Measurements from ENCODE around the gene TAF5L. TPM values are rescaled to one million over a fixed set of nuclear protein-coding genes. Genes with fewer than 3 reads are reported as not detected.

Gene TAF5L
- total and polyA plus RNA-seq, 2 donors: 11.3 to 13.4 TPM

DNA sequence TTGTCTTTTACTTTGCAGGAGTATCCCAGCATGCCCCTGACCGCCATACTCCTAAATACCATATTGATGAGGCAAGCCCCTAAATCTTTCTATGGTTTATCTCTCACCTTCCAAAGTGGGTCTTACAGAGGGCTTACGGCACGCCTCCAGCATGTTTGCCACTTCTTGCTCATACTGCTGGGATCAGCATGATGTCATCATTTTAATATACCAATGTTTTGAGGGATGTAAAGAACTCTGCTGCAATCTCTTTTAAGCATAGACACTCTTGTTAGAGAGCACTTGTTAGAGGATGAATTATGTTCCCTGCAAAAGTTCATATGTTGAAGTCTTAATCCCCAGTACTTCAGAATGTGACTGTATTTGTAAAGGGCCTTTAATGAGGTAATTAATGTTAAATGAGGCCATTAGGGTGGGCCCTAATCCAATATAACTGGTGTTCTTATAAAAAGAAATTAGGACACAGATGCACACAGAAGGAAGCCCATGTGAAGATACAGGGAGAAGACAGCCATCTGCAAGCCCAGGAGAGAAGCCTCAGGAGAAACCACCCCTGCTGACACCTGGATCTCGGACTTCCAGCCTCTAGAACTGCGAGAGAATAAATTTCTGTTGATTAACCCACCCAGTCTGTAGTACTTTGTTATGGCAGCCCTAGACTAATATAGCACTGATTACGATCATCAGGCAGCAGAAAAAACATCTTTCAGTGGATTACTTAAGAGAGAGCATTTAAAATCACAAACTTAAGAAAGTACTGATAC, 51.1 kb downstream of the TAF5L start:
- Histone ChIP-seq H3K36me3 (ENCODE audit: control insufficient read depth in 2 of 2, insufficient read depth in 2 of 2, low read length in 1 of 2) (no peaks in the 10 kb centered on the region), H3K27ac (ENCODE audit: low read depth in 1 of 2, low read length in 1 of 2) (no peak overlapping the region), H3K4me3 (ENCODE audit: low read length in 2 of 2) (no peak overlapping the region), H3K4me1 (ENCODE audit: control insufficient read depth in 2 of 2, insufficient read depth in 2 of 2, low read length in 2 of 2) (no peaks in the 10 kb centered on the region), H3K9me3 (ENCODE audit: control insufficient read depth in 2 of 2, insufficient read depth in 1 of 2, low read length in 1 of 2) (no peaks in the 10 kb centered on the region), H3K27me3 (ENCODE audit: control insufficient read depth in 2 of 2, insufficient read depth in 1 of 2, low read length in 1 of 2) (no peaks in the 10 kb centered on the region)
- WGBS: 89% methylated on average over 6 of the region's 6 CpGs
- DNase-seq (ENCODE audit: low read depth in 6 of 9, low spot score in 9 of 9): no peak

DNA sequence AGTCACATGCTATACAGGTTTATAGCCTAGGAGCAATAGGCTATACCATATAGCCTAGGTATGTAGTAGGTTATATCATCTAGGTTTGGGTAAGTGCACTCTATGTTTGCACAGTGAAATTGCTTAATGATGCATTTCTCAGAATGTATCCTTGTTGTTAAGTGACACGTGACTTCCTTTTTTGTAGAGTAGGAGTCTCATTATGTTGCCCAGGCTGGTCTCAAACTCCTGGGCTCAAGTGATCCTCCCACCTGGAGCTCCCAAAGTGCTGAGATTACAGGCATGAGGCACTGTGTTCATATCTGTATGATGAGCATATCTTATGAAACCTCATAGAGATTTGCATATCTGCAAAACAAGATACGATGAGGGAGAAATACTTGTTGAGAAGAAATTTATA, 53.6 kb downstream of the TAF5L start:
- no peaks in the 10 kb centered on the region for H3K36me3 ChIP-seq (ENCODE audit: control insufficient read depth in 2 of 2, insufficient read depth in 2 of 2, low read length in 1 of 2)
- H3K27me3 ChIP-seq (ENCODE audit: control insufficient read depth in 2 of 2, insufficient read depth in 1 of 2, low read length in 1 of 2): no peaks in the 10 kb centered on the region
- H3K9me3 ChIP-seq (ENCODE audit: control insufficient read depth in 2 of 2, insufficient read depth in 1 of 2, low read length in 1 of 2): no peaks in the 10 kb centered on the region
- 90% methylated on average over 2 of the region's 2 CpGs for WGBS
- H3K4me1 ChIP-seq (ENCODE audit: control insufficient read depth in 2 of 2, insufficient read depth in 2 of 2, low read length in 2 of 2): no peaks in the 10 kb centered on the region
- no peak overlapping the region for H3K27ac ChIP-seq (ENCODE audit: low read depth in 1 of 2, low read length in 1 of 2)
- no peak overlapping the region for H3K4me3 ChIP-seq (ENCODE audit: low read length in 2 of 2)
- no peak for DNase-seq (ENCODE audit: low read depth in 6 of 9, low spot score in 9 of 9)

DNA sequence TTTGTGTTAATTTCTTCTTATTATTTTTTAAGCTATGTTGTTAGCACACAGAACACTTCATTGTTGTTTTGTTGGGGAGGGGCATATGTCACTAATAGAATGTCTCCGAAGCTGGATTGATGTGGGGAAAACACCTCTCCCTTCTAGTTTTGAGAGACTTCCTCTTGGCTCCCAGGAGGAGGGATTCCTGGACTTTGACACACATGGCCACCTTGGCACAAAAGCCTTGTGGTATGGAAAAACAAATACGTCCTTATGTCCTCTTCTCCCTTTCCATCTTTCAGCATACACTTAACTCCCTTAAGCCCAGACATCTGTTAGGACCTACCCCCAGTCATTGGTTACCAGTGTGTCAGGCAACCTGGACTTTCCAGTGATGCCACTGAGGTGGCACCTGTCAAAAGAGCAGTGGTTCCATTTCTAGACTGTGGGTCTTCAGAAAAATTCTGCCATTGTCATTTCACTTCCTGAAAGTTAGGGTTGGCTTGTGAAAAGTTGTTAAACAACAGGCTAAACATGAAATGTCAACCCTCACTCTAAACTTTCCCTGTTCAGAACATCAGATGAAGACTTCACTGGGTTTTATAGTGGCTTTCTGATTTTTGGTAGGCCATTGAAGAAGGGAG, 54.9 kb downstream of the TAF5L start:
- WGBS: 87% methylated on average over 2 of the region's 2 CpGs
- Histone ChIP-seq H3K4me3 (ENCODE audit: low read length in 2 of 2) (no peak overlapping the region), H3K27ac (ENCODE audit: low read depth in 1 of 2, low read length in 1 of 2) (no peak overlapping the region), H3K4me1 (ENCODE audit: control insufficient read depth in 2 of 2, insufficient read depth in 2 of 2, low read length in 2 of 2) (no peaks in the 10 kb centered on the region), H3K27me3 (ENCODE audit: control insufficient read depth in 2 of 2, insufficient read depth in 1 of 2, low read length in 1 of 2) (no peaks in the 10 kb centered on the region), H3K9me3 (ENCODE audit: control insufficient read depth in 2 of 2, insufficient read depth in 1 of 2, low read length in 1 of 2) (no peaks in the 10 kb centered on the region), H3K36me3 (ENCODE audit: control insufficient read depth in 2 of 2, insufficient read depth in 2 of 2, low read length in 1 of 2) (no peaks in the 10 kb centered on the region)
- DNase-seq (ENCODE audit: low read depth in 6 of 9, low spot score in 9 of 9): no peak

DNA sequence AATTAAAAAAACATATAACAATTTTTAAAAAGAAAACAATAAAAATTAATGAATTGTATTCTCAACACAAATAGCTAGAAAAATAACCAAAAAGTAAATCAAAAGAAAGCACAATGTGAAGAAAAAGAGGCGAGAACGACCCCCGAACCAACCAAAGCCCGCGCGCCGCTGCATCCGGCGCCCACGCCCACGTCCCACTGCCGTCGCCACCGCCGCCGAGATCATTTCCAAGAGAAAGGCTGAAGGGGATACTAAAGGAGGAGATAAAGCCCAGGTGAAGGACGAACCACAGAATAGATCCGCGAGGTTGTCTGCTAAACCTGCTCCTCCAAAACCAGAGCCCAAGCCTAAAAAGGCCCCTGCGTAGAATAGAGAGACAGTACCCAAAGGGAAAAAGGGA, 55.6 kb downstream of the TAF5L start:
- H3K27me3 ChIP-seq (ENCODE audit: control insufficient read depth in 2 of 2, insufficient read depth in 1 of 2, low read length in 1 of 2): no peaks in the 10 kb centered on the region
- H3K4me1 ChIP-seq (ENCODE audit: control insufficient read depth in 2 of 2, insufficient read depth in 2 of 2, low read length in 2 of 2): no peaks in the 10 kb centered on the region
- 88% methylated on average over 20 of the region's 20 CpGs for WGBS
- H3K4me3 ChIP-seq (ENCODE audit: low read length in 2 of 2): no peak overlapping the region
- DNase-seq (ENCODE audit: low read depth in 6 of 9, low spot score in 9 of 9): no peak
- H3K27ac ChIP-seq (ENCODE audit: low read depth in 1 of 2, low read length in 1 of 2): no peak overlapping the region
- H3K9me3 ChIP-seq (ENCODE audit: control insufficient read depth in 2 of 2, insufficient read depth in 1 of 2, low read length in 1 of 2): no peaks in the 10 kb centered on the region
- H3K36me3 ChIP-seq (ENCODE audit: control insufficient read depth in 2 of 2, insufficient read depth in 2 of 2, low read length in 1 of 2): no peaks in the 10 kb centered on the region

DNA sequence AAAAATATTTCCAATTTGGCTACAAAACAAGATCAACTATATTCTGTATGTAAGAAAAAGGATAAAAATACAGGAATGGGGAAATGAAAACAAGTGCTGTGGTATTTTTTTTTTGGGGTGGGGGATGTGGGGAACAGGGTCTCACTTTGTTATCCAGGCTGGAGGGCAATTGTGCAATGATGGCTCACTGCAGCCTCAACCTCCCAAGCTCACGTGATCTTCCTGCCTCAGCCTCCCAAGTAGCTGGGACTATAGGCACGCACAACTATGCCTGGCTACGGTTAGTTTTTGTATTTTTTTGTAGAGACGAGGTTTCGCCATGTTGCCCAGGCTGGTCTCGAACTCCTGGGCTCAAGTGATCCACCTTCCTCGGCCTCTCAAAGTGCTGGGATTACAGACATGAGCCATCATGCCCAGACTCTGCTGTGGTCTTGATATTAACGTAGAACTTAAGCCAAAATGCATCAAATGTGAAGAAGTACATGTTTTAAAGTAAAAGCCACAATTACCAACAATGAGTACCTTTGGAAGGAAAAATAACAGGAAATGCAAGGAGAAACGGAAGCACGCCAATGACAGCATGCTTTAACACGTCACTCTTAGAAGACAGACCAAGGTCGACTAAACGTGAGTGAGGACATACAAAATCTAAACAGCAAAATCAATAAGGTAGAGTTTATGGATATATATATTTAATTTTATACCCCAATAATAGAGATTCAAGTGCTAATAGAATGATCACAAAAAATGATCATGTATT, 58.6 kb downstream of the TAF5L start:
- DNase-seq (ENCODE audit: low read depth in 6 of 9, low spot score in 9 of 9): no peak
- H3K9me3 ChIP-seq (ENCODE audit: control insufficient read depth in 2 of 2, insufficient read depth in 1 of 2, low read length in 1 of 2): no peaks in the 10 kb centered on the region
- peaks cover 0 to 4% of the 10 kb centered on the region in 2 donors for H3K4me1 ChIP-seq (ENCODE audit: control insufficient read depth in 2 of 2, insufficient read depth in 2 of 2, low read length in 2 of 2)
- H3K4me3 ChIP-seq (ENCODE audit: low read length in 2 of 2): no peak overlapping the region
- no peak overlapping the region for H3K27ac ChIP-seq (ENCODE audit: low read depth in 1 of 2, low read length in 1 of 2)
- H3K27me3 ChIP-seq (ENCODE audit: control insufficient read depth in 2 of 2, insufficient read depth in 1 of 2, low read length in 1 of 2): no peaks in the 10 kb centered on the region
- no peaks in the 10 kb centered on the region for H3K36me3 ChIP-seq (ENCODE audit: control insufficient read depth in 2 of 2, insufficient read depth in 2 of 2, low read length in 1 of 2)
- WGBS: 87% methylated on average over 13 of the region's 13 CpGs

DNA sequence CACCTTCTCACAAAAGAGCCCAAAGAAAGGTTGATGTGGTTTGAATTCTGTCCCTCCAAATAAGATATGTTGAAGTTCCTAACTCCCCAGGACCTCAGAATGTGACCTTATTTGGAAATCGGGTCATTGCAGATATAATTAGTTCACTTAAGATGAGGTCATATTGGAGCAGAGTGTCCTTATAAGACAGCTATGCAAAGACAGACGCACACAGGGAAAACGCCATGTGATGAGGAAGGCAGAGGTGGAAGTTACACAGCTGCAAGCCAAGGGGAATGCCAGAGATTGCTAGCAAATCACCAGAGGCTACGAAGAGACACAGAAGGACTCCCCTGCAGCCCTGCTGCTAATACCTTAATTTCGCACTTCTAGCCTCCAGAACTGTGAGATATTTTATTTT, 62.2 kb downstream of the TAF5L start:
- Histone ChIP-seq H3K27ac (ENCODE audit: low read depth in 1 of 2, low read length in 1 of 2) (peak overlapping the region in 1 of 2 donors; percentile 26), H3K9me3 (ENCODE audit: control insufficient read depth in 2 of 2, insufficient read depth in 1 of 2, low read length in 1 of 2) (no peaks in the 10 kb centered on the region), H3K4me1 (ENCODE audit: control insufficient read depth in 2 of 2, insufficient read depth in 2 of 2, low read length in 2 of 2) (peaks cover 0 to 10% of the 10 kb centered on the region in 2 donors), H3K36me3 (ENCODE audit: control insufficient read depth in 2 of 2, insufficient read depth in 2 of 2, low read length in 1 of 2) (no peaks in the 10 kb centered on the region), H3K27me3 (ENCODE audit: control insufficient read depth in 2 of 2, insufficient read depth in 1 of 2, low read length in 1 of 2) (no peaks in the 10 kb centered on the region), H3K4me3 (ENCODE audit: low read length in 2 of 2) (no peak overlapping the region)
- 89% methylated on average over 5 of the region's 5 CpGs for WGBS
- DNase-seq (ENCODE audit: low read depth in 6 of 9, low spot score in 9 of 9): no peak

DNA sequence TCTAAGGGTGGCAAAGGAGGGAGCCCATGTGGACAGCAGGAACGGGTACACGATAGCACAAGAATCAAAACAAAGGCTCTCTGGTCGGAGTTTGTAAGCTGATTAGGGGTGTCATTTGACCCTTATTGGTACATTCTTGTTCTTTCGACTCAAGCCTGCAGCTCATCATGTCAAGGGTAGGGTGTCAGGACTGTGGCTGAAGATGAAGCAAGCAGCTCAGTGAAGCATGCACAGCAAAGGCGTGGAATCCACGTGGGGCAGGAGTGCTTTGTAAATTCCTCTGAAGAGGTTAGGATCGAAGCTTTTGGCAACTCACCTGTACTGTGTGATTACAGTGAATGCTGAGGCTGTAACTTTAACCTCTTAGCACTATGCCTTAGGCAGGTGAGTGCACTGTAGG, 62.7 kb downstream of the TAF5L start:
- Histone ChIP-seq H3K9me3 (ENCODE audit: control insufficient read depth in 2 of 2, insufficient read depth in 1 of 2, low read length in 1 of 2) (no peaks in the 10 kb centered on the region), H3K36me3 (ENCODE audit: control insufficient read depth in 2 of 2, insufficient read depth in 2 of 2, low read length in 1 of 2) (no peaks in the 10 kb centered on the region), H3K4me3 (ENCODE audit: low read length in 2 of 2) (no peak overlapping the region), H3K27me3 (ENCODE audit: control insufficient read depth in 2 of 2, insufficient read depth in 1 of 2, low read length in 1 of 2) (no peaks in the 10 kb centered on the region), H3K27ac (ENCODE audit: low read depth in 1 of 2, low read length in 1 of 2) (peak overlapping the region in 1 of 2 donors; percentile 26), H3K4me1 (ENCODE audit: control insufficient read depth in 2 of 2, insufficient read depth in 2 of 2, low read length in 2 of 2) (peaks cover 0 to 10% of the 10 kb centered on the region in 2 donors)
- DNase-seq (ENCODE audit: low read depth in 6 of 9, low spot score in 9 of 9): no peak
- 91% methylated on average over 7 of the region's 7 CpGs for WGBS

DNA sequence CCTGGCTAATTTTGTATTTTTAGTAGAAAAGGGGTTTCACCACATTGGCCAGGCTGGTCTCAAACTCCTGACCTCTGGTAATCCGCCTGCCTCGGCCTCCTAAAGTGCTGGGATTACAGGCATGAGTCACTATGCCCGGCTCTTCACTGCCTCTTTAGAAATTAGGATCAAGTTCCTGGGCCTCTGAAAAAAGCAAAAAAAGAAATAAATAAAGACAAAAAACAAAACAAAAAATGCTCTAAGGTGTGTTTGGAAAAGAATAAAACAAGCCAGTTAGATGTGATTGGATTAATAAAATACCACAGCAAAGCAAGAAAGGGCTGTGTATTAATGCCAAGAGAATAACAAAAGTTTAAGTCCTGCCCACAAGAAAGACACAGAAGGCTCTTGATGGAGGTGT, 63.2 kb downstream of the TAF5L start:
- WGBS: 95% methylated on average over 3 of the region's 3 CpGs
- Histone ChIP-seq H3K9me3 (ENCODE audit: control insufficient read depth in 2 of 2, insufficient read depth in 1 of 2, low read length in 1 of 2) (no peaks in the 10 kb centered on the region), H3K4me3 (ENCODE audit: low read length in 2 of 2) (no peak overlapping the region), H3K4me1 (ENCODE audit: control insufficient read depth in 2 of 2, insufficient read depth in 2 of 2, low read length in 2 of 2) (peaks cover 0 to 12% of the 10 kb centered on the region in 2 donors), H3K27me3 (ENCODE audit: control insufficient read depth in 2 of 2, insufficient read depth in 1 of 2, low read length in 1 of 2) (no peaks in the 10 kb centered on the region), H3K27ac (ENCODE audit: low read depth in 1 of 2, low read length in 1 of 2) (peak overlapping the region in 1 of 2 donors; percentile 5), H3K36me3 (ENCODE audit: control insufficient read depth in 2 of 2, insufficient read depth in 2 of 2, low read length in 1 of 2) (no peaks in the 10 kb centered on the region)
- no peak for DNase-seq (ENCODE audit: low read depth in 6 of 9, low spot score in 9 of 9)

DNA sequence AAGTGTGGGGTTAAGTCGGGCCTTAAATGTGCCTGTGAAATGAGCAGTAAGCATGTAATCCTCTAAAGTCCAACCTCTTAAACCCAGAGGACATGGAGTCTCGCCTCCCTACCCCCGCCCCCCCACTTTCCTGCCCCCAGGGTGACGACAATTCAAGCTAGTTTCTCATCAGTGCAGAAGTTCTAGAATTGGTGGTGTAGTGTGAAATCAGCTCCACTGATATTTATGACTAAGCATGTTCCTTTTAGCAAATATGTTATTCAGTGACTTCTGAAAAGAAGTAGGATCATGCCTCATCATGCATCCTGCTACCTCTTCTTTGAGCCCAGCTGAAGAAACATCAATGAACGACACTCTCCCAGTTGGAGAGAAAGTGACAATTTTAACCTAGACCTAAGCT, 64.8 kb downstream of the TAF5L start:
- DNase-seq (ENCODE audit: low read depth in 6 of 9, low spot score in 9 of 9): no peak
- Histone ChIP-seq H3K4me3 (ENCODE audit: low read length in 2 of 2) (no peak overlapping the region), H3K4me1 (ENCODE audit: control insufficient read depth in 2 of 2, insufficient read depth in 2 of 2, low read length in 2 of 2) (peaks cover 3 to 25% of the 10 kb centered on the region in 2 donors), H3K27me3 (ENCODE audit: control insufficient read depth in 2 of 2, insufficient read depth in 1 of 2, low read length in 1 of 2) (no peaks in the 10 kb centered on the region), H3K27ac (ENCODE audit: low read depth in 1 of 2, low read length in 1 of 2) (no peak overlapping the region), H3K9me3 (ENCODE audit: control insufficient read depth in 2 of 2, insufficient read depth in 1 of 2, low read length in 1 of 2) (no peaks in the 10 kb centered on the region), H3K36me3 (ENCODE audit: control insufficient read depth in 2 of 2, insufficient read depth in 2 of 2, low read length in 1 of 2) (no peaks in the 10 kb centered on the region)
- 94% methylated on average over 5 of the region's 5 CpGs for WGBS
